ENCODE results near the gene GPC6.

DNA sequence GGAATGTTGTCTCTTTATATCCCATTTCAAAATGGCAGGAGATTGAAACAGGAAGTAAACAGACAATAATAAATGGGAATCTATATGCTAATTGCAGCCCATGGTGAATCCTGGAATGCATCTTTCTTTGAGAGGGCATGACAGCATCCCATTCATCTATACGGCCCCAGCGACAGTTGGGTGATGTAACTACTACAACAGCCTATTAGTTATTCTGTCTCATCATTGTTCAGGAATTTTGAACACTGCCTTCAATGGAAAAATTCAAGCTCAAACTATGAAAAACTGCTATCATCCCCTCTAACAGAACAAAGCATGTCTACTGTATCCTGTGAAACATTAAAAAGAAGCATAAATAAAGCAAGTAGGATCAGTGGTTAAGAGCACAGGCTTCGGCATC, 990.8 kb downstream of the GPC6 start:
- TF ChIP-seq CTCF (optimal IDR thresholded peaks at IDR 0.05 in 1 of 3, IDR thresholded peaks at IDR 0.05 in 1 of 3, conservative IDR thresholded peaks at IDR 0.05 in 1 of 3; ENCODE audit: extremely low read depth in 1 of 3, insufficient read depth in 2 of 3, low read length in 3 of 3) (no peak), EZH2 (IDR thresholded peaks at IDR 0.05; ENCODE audit: low read length) (no peak)

All from keratinocyte (primary cell).